CD14-positive monocyte (primary cell): ENCODE measurements around the gene DEF6. TPM values are rescaled to one million over a fixed set of nuclear protein-coding genes. Genes with fewer than 3 reads are reported as not detected.

Experiments
- DNase-seq, 3 donors: peaks; one replicate each; pipeline ENCODE4 v3.0.0-alpha.2; 2011 to 2022
- H2AFZ ChIP-seq: 2 replicates; pipeline ENCODE4 v1.6.0; 2012; ENCODE audit warnings: mild to moderate bottlenecking, low read depth, low read length, inconsistent platforms; ENCODE audit not compliant: insufficient read depth, poor library complexity, severe bottlenecking
- H3K27ac ChIP-seq, 2 donors: 1 replicate in 1 of 2; 2 replicates in 1 of 2; pipeline ENCODE4 v1.5.1; 2012 to 2013; ENCODE audit warnings: low read length in 2 of 2, control low read depth in 1 of 2, inconsistent platforms in 1 of 2, low read depth in 1 of 2, mild to moderate bottlenecking in 1 of 2
- H3K27me3 ChIP-seq, 2 donors: one replicate each; pipeline versions ENCODE4 v1.6.0 to v1.6.1; 2011 to 2013; ENCODE audit warnings: low read length in 2 of 2; ENCODE audit not compliant: control insufficient read depth in 2 of 2, insufficient read depth in 2 of 2
- H3K36me3 ChIP-seq, 2 donors: replicated peaks in 1 of 2; 1 replicate in 1 of 2; 2 replicates in 1 of 2; pipeline versions ENCODE4 v1.5.1 to v1.6.1; 2012 to 2013; ENCODE audit warnings: low read length in 2 of 2, control low read depth in 1 of 2, inconsistent platforms in 1 of 2, mild to moderate bottlenecking in 1 of 2; ENCODE audit not compliant: insufficient read depth in 2 of 2, control insufficient read depth in 1 of 2
- H3K4me1 ChIP-seq, 2 donors: 1 replicate in 1 of 2; 2 replicates in 1 of 2; pipeline versions ENCODE4 v1.5.1 to v1.6.1; 2012 to 2013; ENCODE audit warnings: low read length in 2 of 2, control low read depth in 1 of 2, inconsistent platforms in 1 of 2, mild to moderate bottlenecking in 1 of 2, moderate library complexity in 1 of 2; ENCODE audit not compliant: insufficient read depth in 2 of 2, control insufficient read depth in 1 of 2
- H3K4me2 ChIP-seq: replicated peaks from 2 replicates; pipeline ENCODE3; 2012; ENCODE audit warnings: low read length, moderate library complexity, mild to moderate bottlenecking; ENCODE audit not compliant: poor library complexity, severe bottlenecking; ENCODE audit errors: extremely low read depth
- H3K4me3 ChIP-seq, 3 experiments: fragments of 200-600 bp in 1 of 3; sonication (generic) in 1 of 3; replicated peaks in 1 of 3; 1 replicate in 2 of 3; 2 replicates in 1 of 3; pipeline ENCODE4 v1.5.1; 2011 to 2013; ENCODE audit warnings: low read length in 3 of 3, mild to moderate bottlenecking in 3 of 3, control low read depth in 2 of 3, low read depth in 2 of 3, inconsistent platforms in 1 of 3, moderate library complexity in 1 of 3
- H3K79me2 ChIP-seq: 2 replicates; pipeline ENCODE4 v1.6.0; 2012; ENCODE audit warnings: mild to moderate bottlenecking, control low read depth, inconsistent platforms, low read length, moderate library complexity; ENCODE audit not compliant: insufficient read depth
- H3K9ac ChIP-seq: 2 replicates; pipeline ENCODE4 v1.6.0; 2017; ENCODE audit warnings: low read length, mild to moderate bottlenecking; ENCODE audit not compliant: insufficient read depth, poor library complexity, severe bottlenecking
- H3K9me3 ChIP-seq, 2 donors: replicated peaks in 1 of 2; 1 replicate in 1 of 2; 2 replicates in 1 of 2; pipeline versions ENCODE4 v1.5.1 to v1.6.1; 2012 to 2013; ENCODE audit warnings: low read length in 2 of 2, control low read depth in 1 of 2; ENCODE audit not compliant: control insufficient read depth in 1 of 2, insufficient read depth in 1 of 2
- H4K20me1 ChIP-seq: 2 replicates; pipeline ENCODE4 v1.6.0; 2012; ENCODE audit warnings: mild to moderate bottlenecking, low read length, control low read depth, moderate library complexity; ENCODE audit not compliant: insufficient read depth
- H3K27ac Mint-ChIP-seq, 7 donors: one replicate each; pipeline ENCODE4 v1.8.0; 2020; ENCODE audit warnings: mild to moderate bottlenecking in 7 of 7, mixed read lengths in 7 of 7, moderate library complexity in 6 of 7, inconsistent platforms in 2 of 7
- H3K27me3 Mint-ChIP-seq, 3 donors: one replicate each; pipeline ENCODE4 v1.8.0; 2021 to 2022; ENCODE audit warnings: low read depth in 3 of 3, mild to moderate bottlenecking in 3 of 3, mixed read lengths in 3 of 3, moderate library complexity in 3 of 3, inconsistent platforms in 1 of 3
- H3K36me3 Mint-ChIP-seq, 2 donors: one replicate each; pipeline ENCODE4 v1.8.0; 2020; ENCODE audit warnings: mixed read lengths in 2 of 2, inconsistent platforms in 1 of 2, mild to moderate bottlenecking in 1 of 2
- H3K4me1 Mint-ChIP-seq: one replicate; pipeline ENCODE4 v1.8.0; 2020; ENCODE audit warnings: mild to moderate bottlenecking, mixed read lengths
- H3K4me3 Mint-ChIP-seq, 2 donors: one replicate each; pipeline ENCODE4 v1.8.0; 2020; ENCODE audit warnings: mild to moderate bottlenecking in 2 of 2, mixed read lengths in 2 of 2, moderate library complexity in 1 of 2
- H3K9me3 Mint-ChIP-seq, 7 donors: one replicate each; pipeline ENCODE4 v1.8.0; 2020 to 2022; ENCODE audit warnings: mixed read lengths in 7 of 7, mild to moderate bottlenecking in 6 of 7, moderate library complexity in 6 of 7, inconsistent platforms in 2 of 7
- WGBS: methylation state at CpG from one replicate; pipeline ENCODE4 v1.1.5; 2013; ENCODE audit warnings: missing lambda C conversion rate; ENCODE audit not compliant: insufficient coverage; 5-methylcytosine and 5-hydroxymethylcytosine counted together
- intact Hi-C, 2 donors: fragments of 100-400 bp; cut with micrococcal nuclease; formaldehyde crosslinking; loops; one replicate each; pipeline versions ENCODE4 v1.15.0 to v1.15.1; 2023
- polyA plus RNA-seq, 3 donors: library from polyadenylated mRNA; depleted of rRNA in 1 of 3; unstranded in 2 of 3; stranded (reverse) in 1 of 3; fragments of 300-500 nt in 2 of 3; fragments of >200 nt in 1 of 3; fragmentation: Illumina TruSeq in 2 of 3; gene quantifications; 1 replicate in 2 of 3; 2 replicates in 1 of 3; pipeline ENCODE4 v1.2.3, GENCODE V29; 2012 to 2021
- TF ChIP-seq, protein P1 (sequence below): fragments of 200-600 bp; IDR thresholded peaks from one replicate; pipeline ENCODE4 v1.8.0; 2022; ENCODE audit warnings: antibody characterized with exemption, mild to moderate bottlenecking

The DEF6 gene
- polyA plus RNA-seq, 3 donors = 41.2 to 110 (median 59.3) TPM

DNA sequence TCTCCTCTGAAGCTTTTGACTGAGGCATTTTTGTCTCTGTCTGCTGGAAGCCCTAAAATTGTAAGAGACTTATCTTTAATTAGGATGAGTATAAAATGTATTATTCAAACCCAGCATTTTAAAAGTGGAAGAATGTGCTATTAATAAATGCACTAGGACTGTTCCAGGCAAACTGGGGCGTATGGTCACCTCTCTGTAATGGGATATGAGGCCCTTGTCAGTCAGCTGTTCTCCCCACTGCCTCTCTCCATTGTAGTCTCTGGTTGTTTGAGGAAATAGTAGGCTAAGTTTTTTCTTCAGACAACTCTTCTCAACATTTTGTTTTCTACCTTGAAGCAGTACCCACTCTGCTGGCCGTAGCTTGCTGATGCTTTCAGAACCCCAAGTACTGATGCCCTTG, 14.3 kb upstream of the DEF6 start:
- Histone ChIP-seq H2AFZ (no peak overlapping the region), H3K27ac (no peak overlapping the region), H3K4me3 (no peak overlapping the region), H3K36me3 (peaks cover 68 to 78% of the 10 kb centered on the region in 2 donors), H3K4me2 (no peak overlapping the region), H3K9me3 (no peaks in the 10 kb centered on the region), H3K4me1 (peaks cover 0 to 3% of the 10 kb centered on the region in 2 donors), H3K9ac (no peak overlapping the region), H4K20me1 (no peaks in the 10 kb centered on the region), H3K79me2 (no peaks in the 10 kb centered on the region), H3K27me3 (no peaks in the 10 kb centered on the region)
- no peaks in the 10 kb centered on the region for H3K9me3 Mint-ChIP-seq
- H3K27me3 Mint-ChIP-seq = no peaks in the 10 kb centered on the region
- H3K4me3 Mint-ChIP-seq = no peak overlapping the region
- no peak for DNase-seq
- peak overlapping the region in 2 of 7 donors; percentile 32 to 70 for H3K27ac Mint-ChIP-seq
- intact Hi-C loops = no loop called here
- TF ChIP-seq, protein P1, sequence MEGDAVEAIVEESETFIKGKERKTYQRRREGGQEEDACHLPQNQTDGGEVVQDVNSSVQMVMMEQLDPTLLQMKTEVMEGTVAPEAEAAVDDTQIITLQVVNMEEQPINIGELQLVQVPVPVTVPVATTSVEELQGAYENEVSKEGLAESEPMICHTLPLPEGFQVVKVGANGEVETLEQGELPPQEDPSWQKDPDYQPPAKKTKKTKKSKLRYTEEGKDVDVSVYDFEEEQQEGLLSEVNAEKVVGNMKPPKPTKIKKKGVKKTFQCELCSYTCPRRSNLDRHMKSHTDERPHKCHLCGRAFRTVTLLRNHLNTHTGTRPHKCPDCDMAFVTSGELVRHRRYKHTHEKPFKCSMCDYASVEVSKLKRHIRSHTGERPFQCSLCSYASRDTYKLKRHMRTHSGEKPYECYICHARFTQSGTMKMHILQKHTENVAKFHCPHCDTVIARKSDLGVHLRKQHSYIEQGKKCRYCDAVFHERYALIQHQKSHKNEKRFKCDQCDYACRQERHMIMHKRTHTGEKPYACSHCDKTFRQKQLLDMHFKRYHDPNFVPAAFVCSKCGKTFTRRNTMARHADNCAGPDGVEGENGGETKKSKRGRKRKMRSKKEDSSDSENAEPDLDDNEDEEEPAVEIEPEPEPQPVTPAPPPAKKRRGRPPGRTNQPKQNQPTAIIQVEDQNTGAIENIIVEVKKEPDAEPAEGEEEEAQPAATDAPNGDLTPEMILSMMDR = no peak
- WGBS = no CpG with 5 or more reads among the region's 2 CpGs
- peaks cover 5% of the 10 kb centered on the region for H3K4me1 Mint-ChIP-seq
- peaks cover 68 to 81% of the 10 kb centered on the region in 2 donors for H3K36me3 Mint-ChIP-seq

DNA sequence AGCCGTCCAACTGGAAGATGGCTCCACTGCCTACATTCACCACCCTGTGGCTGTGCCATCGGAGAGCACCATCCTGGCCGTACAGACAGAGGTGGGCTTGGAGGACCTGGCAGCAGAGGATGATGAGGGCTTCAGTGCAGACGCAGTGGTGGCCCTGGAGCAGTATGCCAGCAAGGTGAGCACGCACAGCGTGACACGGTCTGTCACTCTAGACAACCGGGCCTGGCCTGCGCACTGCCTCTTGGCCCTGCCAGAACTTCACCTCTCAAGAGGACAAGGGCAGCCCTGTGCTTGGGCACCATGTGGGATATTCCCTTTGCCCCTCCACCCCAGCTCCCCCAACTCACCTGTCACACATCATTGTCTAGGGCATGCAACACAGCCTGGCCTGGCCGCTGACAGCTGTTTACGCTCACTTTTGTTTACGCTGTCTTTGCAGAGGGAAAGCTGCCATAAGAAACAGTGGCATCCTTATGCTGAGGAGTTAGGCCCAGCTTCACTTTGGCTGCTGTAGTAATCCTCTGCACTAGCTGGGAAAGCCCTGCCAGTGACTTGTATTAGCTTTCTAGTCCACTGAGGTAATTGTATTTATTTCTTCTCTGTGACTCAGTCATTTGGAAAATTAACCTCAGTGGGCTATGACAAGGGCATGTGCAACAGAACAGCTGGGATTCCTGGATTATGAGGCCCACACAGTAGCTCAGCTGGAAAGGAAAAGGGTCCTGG, 9.8 kb upstream of the DEF6 start:
- TF ChIP-seq, protein P1 = no peak
- intact Hi-C loops = no loop called here
- Histone ChIP-seq H3K9me3 (no peaks in the 10 kb centered on the region), H3K4me1 (no peaks in the 10 kb centered on the region), H3K27ac (no peak overlapping the region), H3K27me3 (no peaks in the 10 kb centered on the region), H3K4me2 (no peak overlapping the region), H3K36me3 (peaks cover 91 to 98% of the 10 kb centered on the region in 2 donors), H3K79me2 (no peaks in the 10 kb centered on the region), H3K4me3 (no peak overlapping the region), H2AFZ (no peak overlapping the region), H4K20me1 (no peaks in the 10 kb centered on the region), H3K9ac (no peak overlapping the region)
- DNase-seq = no peak
- Mint-ChIP-seq H3K4me1 (no peaks in the 10 kb centered on the region), H3K27ac (no peak overlapping the region), H3K9me3 (no peaks in the 10 kb centered on the region), H3K27me3 (no peaks in the 10 kb centered on the region), H3K36me3 (peaks cover 86 to 100% of the 10 kb centered on the region in 2 donors), H3K4me3 (no peak overlapping the region)
- WGBS = 95% methylated on average over 10 of the region's 12 CpGs
